LoVo (cell line): ENCODE data around the gene ZNF503.
A peak's percentile ranks its signal among the peaks of the same experiment; 100 is the strongest.
"Not testable (repeated sequence)": the region's sequence is repeated elsewhere in the genome, so short reads cannot be mapped to it uniquely, and the experiment has no call there.

Experiments
- DNase-seq: peaks from one replicate; pipeline ENCODE4 v3.0.0-alpha.2; 2016; ENCODE audit warnings: low spot score

Gene ZNF503

DNA sequence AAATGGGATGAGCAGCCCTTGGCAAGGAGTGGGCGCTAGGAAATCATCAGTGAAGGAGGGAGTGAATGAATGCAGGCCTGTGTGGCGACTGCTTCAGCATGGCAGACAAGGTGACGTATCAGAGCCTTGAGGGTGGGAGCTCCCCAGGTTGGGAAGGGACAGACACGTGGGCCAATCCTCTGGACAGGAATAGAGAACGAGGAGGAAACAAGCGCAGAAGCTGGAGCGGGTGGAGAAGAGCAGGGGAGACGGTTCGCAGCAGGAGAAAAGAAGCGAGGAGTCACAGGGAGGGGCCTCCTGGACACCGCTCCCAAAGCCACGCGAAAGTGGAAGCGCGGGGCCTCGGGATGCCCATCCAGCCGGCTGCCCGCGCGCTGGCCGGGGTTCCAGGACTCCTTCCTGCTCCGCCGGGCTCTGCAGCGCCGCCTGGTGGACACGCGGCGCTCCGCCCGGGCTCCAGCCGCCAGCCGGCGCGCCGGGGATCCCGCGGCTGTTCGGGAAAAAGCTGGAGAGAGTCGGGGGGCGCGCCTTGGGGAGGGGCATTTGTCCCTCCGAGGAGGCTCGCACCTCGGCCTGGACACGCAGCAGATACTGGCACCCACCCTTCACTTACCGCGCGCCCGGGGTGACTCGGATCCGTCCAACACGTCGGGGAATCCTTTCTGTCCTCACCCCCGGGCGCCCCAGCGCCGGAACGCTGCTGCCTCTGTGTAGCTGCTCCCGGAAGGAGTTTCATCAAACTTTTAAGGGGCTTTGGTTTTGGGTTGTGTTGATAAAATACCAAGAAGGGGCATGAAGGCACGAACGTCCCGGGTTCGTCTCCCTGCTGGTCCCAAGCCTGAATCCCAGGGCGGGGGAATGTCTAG, 6.3 kb downstream of the ZNF503 start:
- peak; percentile 50 for DNase-seq

DNA sequence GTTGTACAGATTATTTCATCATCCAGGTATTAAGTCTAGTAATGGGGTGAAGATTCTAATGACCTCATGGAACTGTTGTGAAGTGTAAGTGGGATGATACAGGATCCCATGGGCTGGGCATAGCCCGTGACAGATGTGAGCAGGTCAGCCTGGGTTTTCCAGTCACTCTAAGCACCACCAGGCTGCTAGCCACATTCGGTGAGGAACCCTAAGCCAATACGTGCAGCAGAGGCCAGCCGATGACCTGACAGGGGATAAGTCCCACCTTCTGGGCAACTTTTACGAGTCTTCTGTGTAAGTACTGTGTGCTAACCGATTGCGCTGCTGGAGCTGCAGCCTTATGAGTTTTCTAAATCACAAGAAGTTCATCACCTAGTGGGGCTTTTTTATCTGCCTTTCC, 7.3 kb downstream of the ZNF503 start:
- no peak for DNase-seq

DNA sequence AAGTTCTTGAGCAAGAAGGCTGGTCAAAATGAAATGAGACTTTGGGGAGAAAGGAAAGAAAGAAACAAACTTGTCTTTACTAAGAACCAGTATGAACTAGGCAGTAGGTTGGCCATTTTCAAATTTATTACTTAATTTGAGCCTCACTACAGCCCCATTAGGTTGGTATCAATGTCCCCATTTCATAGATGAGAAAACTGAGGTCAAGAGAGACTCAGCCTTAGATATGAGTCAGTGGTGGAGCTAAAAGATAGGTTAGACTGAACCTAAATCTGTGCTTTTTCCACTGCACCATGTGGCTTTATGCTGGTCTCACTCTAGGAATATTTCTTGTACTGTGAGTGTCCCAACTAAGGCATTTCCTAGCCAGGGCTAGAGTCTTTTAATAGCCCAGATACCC, 8.8 kb downstream of the ZNF503 start:
- DNase-seq = no peak

DNA sequence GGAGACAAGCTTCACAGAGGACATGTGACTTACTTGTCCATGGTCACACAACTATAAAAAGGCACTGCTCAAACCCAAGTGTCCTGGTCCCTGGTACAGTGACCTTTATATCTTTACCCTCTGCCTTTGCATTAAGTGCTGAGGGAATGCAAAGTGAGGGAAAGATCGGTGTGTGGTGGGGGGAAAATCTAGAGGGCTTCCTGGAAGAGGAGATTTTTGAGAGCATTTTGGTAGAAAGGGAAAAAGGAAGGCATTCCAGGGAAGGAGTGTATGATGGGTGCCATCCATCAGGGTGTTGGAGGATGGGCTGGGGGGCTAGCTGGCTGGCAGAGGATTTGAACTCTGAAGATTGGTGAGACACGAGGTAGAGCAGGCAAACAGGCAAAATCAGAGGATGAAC, 9.3 kb downstream of the ZNF503 start:
- no peak for DNase-seq

DNA sequence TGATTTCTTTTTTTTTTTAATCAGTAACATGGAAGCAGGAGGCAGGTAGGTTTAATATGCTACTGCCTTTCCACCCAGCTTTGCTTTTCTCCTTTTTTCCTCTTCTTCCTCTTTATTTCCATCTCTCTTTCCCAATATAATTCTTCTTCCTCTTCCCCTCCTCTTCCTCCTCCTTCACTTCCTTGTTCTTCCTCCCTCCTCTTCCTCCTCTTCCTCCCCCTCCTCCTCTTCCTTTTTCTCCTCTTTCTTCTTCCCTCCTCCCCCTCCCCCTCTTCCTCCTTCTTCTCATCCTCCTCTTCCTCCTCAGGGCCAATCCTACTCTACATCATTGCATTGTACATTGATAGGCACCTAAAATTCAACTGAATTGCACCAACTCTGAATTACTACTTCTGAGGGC, 11.4 kb downstream of the ZNF503 start:
- no peak for DNase-seq

DNA sequence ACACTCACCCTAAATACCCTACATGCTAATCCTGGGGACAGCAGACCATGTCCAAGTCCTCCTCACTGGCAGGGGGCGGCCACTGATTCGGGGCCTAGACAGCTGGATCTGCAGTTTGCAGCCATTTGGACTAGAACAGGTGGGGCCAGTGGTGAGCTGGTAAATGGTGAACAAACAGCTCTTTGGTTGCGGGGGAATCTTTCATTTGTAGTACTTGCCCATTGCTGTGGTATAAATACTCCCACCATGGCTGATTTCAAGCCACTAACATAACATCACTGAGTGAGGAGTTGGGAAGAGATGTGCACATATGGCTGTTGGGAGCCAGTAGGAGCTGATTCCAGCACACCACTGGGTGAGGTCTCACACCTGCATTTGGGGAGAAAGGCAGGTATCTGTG, 13.5 kb downstream of the ZNF503 start:
- no peak for DNase-seq

DNA sequence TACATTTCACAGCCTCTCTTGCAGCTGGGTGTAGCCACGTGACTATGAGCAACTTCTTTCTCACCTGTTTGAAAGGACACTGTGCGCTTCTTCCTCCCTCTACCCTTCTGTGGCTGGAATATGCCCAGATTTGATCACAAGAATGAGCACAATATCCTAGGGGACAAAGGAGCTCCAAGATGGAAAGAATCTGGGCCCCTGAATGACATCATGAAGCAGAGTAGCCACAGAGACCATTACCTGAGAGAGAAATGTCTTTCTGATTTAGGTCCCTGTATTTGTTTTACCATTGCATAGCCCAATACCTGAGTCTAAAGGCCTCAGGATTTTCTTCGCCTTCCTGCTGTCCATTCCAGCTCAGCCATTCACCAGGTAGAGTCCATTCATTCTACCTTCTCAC, 15.4 kb downstream of the ZNF503 start:
- DNase-seq = no peak

DNA sequence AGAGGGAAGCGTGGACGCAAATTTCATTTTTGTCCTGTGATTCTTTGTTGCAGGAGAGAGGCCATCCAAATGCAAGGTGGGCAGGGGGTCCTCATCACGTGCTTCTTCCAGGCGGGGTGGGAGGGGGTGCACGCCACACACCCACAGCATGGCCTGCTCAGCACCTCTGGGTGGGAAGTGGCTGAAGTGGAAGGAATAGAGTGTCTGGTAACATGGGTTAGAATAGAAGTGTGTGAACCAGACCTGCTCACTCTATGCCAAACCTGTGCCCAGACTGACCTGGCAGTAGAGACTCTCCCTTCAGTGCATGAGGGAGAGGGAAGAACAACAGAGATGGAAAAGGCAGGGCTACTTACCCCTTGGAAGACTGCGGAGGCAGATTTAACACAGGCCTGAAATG, 21.7 kb downstream of the ZNF503 start:
- DNase-seq = no peak

DNA sequence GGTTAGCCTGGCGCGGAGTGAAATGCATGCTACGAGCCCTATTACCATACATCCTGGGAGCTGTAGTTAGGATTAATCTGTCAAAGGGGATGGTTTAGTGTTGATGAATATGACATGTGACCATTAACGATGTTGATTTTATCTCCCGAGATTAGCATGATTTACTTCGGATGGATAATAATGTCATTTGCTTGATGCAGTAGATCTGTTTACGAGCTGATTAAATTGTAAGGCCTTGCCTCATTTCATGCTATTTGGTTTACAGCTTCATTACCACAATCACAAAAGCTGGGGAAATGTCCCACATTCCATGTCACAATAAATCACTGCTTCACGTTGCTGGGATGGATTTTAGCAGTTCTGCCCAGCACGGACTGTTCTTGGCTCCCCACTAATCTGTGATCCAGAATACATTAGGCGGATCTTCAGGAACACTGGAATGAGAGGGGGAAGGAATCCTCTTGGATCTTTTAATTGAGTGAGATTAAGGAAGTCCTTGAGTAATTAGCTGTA, 22.3 kb downstream of the ZNF503 start:
- no peak for DNase-seq

DNA sequence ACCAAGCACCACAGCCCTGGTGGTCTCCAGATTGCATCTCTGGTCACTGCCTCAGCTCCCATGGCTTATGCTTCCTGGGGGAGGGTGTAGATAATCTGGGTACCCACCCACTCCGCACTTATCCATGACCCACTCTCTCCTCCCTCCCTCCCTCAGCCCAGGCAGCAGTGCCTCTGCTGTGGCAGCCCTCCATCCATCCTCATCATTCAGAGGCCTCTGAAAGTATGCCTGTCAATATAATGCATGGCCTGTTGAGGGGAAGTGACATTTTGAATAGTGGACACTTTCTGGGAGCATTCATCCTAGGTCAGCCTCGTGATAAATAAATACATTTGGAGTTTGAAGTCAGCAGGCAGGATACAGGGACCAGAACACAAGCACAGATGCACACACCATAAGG, 23.2 kb downstream of the ZNF503 start:
- no peak for DNase-seq

DNA sequence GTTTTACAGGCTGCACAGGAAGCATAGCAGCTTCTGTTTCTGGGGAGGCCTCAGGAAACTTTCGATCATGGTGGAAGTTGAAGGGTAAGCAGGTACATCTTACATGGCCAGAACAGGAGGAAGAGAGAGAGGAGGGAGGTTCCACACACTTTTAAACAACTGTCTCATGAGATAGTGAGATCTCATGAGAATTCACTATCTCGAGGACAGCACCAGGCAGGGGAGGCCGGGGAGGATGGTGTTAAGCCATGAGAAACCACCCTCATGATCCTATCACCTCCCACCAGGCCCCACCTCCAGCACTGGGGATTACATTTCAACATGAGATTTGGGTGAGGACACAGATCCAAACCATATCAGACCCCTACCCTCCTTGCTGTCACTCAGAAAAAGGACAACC, 23.7 kb downstream of the ZNF503 start:
- no peak for DNase-seq

DNA sequence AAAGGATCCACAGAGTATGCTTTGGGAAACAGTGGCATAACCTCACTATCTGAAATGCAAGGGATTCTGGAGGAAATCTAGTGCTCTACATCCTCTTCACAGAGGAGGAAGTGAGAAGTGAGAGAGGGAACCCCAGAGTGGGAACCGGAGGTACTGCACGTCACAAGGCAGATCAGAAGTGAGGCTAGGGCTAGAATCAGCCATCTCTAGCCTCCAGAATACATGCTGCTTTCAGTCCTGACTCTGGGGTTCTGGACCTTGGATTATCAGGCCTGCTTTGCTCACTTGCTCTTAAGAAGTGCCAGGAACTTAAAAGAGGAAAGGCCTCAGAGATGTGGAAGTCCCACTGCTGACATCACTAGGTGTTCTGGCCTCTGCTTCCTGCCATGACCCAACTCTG, 25.7 kb downstream of the ZNF503 start:
- no peak for DNase-seq

DNA sequence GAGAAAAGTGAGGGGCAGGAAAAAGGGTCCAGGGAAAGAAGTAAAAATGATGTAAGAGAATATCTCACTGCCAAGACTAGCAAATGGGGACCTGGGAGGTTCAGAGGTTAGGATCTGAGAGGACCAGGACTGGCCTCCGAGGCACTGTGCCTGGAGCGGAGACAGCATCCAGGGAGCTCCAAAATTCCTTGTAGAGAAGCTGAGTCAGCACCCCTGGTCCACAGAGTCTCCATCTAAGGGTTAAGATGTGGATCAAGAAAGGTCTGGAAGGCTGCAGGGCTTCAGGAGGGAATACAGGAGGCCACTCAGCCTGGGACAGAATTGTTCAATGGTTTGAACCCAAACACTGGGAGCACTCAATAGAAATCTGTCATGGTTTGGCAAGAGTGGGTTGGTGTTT, 30.6 kb downstream of the ZNF503 start:
- DNase-seq = no peak

DNA sequence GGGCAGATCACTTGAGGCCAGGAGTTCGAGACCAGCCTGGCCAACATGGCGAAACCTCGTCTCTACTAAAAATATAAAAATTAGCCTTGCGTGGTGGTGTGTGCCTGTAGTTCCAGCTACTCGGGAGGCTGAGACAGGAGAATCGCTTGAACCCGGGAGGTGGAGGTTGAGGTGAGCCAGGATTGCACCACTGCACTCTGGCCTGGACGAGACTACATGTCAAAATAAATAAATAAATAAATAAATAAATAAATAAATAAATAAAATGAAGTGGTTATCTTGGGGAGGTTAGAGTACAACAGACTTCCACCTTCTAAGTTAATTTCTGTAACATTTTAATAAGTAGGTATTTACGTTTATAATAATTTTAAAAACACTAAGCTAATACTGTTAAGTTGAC, 31.7 kb downstream of the ZNF503 start:
- not testable (repeated sequence) for DNase-seq

DNA sequence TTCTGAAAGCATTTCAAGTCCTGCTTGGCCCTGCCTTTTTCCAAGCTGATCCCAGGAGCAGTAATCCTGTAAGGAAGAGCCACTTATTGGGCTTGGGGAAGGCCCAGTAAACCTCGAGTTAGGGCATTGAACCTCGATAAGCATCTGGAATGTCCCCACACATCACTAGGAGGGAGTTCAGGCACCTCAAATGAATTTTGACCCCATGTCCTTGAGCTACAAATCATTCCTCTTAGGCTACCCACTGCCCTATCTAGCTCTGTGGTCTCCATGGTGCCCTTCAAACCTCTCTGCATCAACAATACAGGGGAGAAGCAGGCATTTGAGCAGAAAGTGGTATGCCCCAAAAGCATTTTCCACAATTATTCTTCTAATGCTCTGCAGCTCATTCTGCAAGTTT, 33.7 kb downstream of the ZNF503 start:
- DNase-seq = no peak

DNA sequence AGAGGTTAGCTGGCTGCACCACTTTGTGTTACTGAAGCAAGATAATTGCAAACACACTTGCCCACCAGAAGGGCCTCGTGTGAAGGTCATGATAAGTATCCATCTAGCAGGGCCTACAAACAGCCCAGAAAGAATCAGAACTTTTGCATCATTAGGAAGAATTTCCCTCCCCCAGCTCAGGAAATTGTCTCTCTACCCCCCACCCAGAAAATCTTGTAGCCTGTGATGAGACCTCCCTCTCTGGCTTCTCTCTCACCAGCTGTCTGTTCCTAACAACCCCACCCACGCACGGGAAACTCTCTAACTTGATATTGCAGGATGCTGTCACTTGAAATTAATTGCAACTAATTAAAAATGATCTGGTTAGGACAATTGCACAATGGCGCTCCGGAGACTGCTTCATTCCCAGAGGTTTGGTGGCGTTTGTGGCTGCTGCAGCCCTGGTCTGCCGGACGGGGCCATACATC, 34.5 kb downstream of the ZNF503 start:
- no peak for DNase-seq

DNA sequence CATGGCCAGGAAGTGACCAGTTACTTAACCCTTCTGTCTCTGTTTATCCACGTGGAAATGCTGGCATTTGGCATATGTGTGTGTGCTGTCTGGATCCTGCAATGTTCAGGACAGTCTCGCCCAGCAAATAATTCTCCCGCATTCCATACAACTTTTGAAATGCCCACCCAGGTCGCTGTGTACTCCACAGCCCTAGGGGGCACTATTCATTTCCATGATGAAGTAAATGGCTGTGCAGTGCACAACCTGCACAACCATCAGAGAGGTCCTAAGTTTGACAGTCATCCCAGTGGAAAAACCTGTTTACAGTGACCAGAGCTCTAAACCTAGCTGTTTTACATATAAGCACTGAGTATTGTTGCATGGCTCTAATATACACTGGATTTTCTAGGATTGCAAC, 38.1 kb downstream of the ZNF503 start:
- DNase-seq = no peak

DNA sequence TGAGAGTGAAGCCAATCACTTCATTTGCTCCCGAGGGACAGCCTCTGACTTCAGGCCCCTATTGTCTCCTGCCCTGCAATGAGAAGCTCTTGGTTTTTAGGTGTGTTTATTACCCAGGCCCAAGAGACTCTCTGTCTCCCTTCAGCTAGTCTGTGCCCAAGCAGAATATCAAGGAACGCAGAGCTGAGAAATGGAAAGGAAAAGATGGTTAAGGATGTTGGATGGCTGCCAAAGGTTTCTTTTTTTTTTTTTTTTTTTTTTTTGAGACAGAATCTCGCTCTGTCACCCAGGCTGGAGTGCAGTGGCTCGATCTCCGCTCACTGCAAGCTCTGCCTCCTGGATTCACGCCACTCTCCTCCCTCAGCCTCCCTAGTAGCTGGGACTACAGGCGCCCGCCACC, 41.7 kb downstream of the ZNF503 start:
- DNase-seq = not testable (repeated sequence)

DNA sequence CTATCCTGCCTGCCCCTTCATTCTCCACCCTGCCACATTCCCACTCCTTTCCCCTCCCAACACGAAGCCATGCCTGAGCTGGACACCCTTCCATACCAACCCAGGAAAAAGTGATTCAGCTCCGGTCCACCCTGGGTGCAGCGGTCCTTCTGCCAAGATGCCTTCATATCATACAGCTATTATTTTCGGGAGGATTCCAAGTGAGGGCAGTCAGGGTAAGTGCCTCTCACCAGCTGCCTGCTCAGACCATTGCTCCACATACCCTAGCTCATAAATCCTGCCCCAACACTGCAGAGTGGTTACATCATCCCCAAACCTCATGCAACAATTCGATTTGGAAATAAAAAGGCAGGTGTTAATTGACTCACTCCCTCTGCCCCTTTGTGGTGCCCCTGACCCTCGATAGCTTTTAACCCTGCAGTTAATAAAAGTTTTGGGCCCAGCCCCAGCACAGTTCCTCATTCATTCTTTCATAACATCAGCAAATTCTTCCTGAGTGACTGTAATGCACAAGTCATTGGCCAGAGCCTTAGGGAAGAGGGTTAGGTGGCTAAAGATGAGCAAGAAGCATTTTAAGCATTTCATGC, 42.6 kb downstream of the ZNF503 start:
- DNase-seq = peak; percentile 26

DNA sequence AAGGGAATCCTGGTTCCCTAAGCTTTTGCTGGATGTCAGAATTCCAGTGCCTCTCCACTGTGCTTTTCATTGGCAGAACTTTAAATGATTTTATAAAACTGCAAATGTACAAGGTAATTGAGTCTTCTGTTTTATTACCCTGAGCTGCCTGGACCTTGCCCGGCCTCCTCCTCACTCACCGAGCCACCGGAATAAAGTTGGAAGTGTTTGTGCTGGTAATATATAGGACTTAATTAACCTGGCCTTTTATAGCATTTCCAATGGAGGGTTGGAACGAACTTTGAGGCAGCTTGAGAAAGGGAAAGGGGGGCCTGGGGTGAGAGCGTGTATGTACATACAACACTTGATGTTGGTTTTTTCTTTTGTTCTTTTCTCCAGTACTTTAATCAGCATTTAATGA, 43.4 kb downstream of the ZNF503 start:
- DNase-seq = no peak

DNA sequence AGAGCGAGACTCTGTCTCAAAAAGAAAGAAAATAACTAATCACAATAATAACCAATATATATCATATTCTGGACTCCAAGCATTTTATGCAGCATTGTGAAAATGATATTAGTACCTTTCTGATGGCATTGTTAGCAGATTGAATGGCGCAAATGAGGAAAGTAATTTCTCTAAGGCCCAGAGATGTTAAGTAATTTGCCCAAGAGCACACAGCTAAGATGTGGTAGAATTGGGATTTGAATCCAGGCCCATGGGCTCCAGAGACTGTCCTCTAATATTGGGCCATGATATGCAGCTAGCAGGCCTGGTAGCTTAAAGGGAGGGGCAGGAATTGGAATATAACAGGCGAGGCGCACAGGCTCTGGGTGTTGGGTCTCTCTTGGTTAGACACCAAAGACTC, 44.1 kb downstream of the ZNF503 start:
- no peak for DNase-seq

DNA sequence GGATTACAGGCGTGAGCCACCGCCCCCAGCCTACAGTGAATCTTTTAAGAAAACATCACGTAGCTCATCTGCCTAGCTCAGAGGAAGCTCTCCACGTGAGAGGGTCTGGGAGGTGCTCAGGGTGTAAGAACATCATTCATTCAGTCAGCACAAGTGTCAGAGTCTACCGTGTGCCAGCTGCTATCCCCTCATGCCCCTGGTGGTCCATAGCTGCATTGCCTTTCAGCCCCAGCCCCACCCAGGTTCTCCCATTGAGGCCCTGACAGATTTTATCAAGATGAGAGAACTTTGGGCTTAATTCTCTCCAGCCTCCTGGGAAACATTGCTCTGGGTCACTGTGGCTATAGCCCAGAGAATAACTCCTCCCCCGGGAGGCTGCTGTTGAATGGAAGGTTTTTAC, 45.1 kb downstream of the ZNF503 start:
- DNase-seq = no peak

DNA sequence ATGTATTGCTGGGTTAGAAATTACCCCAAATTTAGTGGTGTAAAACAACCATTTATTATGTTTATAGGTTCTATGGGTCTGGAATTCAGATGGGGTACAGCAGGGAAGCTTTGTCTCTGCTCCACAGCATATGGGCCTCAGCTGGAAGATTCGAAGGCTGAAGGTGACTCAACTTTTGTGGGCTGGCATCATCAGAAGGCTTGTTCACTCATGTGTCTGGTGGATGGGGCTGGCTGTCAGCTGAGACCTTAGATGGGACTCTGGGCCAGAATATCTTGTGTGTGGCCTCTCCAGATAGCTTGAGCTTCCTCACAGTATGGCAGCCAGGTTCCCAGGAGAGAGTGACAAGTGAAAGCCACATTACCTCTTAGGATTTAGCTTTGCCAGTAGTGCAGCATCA, 45.9 kb downstream of the ZNF503 start:
- no peak for DNase-seq

DNA sequence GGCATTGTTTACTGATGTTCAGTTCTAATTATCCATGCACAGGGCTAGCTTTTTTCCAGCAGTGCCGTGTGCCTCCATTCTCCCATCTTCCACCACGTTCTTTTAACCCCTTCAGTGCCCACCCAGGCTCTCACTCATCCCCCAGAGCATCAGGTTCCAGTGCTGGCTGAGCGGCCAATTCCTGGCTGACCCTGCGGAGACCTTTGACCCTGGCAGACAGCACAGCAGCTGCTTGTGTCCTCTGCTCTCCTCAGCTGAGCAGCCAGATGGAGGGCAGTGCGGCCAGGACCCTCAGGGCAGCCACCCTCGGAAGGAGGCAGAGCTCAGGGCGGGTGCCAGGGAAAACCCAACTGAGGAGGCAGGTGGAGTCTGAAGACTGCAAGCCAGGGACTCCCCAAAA, 48.4 kb downstream of the ZNF503 start:
- DNase-seq = no peak
